ENCODE measurements around the gene WDR35.

The WDR35 gene

GRCh38 chr2:19863303-19864041 is 126.4 kb downstream of the WDR35 start:
- no peak for TF ChIP-seq ZFX (IDR thresholded peaks at IDR 0.05)
- TF ChIP-seq, protein P1, sequence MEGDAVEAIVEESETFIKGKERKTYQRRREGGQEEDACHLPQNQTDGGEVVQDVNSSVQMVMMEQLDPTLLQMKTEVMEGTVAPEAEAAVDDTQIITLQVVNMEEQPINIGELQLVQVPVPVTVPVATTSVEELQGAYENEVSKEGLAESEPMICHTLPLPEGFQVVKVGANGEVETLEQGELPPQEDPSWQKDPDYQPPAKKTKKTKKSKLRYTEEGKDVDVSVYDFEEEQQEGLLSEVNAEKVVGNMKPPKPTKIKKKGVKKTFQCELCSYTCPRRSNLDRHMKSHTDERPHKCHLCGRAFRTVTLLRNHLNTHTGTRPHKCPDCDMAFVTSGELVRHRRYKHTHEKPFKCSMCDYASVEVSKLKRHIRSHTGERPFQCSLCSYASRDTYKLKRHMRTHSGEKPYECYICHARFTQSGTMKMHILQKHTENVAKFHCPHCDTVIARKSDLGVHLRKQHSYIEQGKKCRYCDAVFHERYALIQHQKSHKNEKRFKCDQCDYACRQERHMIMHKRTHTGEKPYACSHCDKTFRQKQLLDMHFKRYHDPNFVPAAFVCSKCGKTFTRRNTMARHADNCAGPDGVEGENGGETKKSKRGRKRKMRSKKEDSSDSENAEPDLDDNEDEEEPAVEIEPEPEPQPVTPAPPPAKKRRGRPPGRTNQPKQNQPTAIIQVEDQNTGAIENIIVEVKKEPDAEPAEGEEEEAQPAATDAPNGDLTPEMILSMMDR (conservative IDR thresholded peaks at IDR 0.05): peak; percentile 90
- H3K27ac ChIP-seq: no peak overlapping the region

GRCh38 chr2:19861813-19862212 is 128.1 kb downstream of the WDR35 start:
- TF ChIP-seq ZFX (IDR thresholded peaks at IDR 0.05): no peak
- TF ChIP-seq, protein P1 (conservative IDR thresholded peaks at IDR 0.05): no peak
- H3K27ac ChIP-seq: no peak overlapping the region

Data from C4-2B (cell line).